Measurements from ENCODE around the gene ATP6V0E1.
"Not testable (repeated sequence)": the region's sequence is repeated elsewhere in the genome, so short reads cannot be mapped to it uniquely, and the experiment has no call there.

Gene ATP6V0E1

GRCh38 chr5:173041881-173042762, 58.6 kb downstream of the ATP6V0E1 start:
- DNase-seq: no peak

DNA sequence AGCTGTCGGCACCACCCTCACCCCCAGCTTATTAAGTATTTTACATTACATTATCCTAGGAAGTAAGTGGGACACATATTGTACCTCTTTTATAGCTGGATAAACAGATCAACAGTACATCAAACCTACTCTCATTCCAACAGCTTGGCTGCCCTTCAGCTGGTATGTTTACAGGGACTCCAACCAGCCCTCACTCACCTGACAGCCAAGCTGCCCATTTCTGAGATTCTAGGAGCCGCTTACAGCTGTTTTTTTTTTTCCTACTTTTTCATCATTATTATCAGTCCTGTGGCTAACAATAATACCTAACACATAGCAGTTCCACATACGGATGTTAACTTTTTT, 59.2 kb downstream of the ATP6V0E1 start:
- DNase-seq: no peak

- no peak for DNase-seq
Observed at GRCh38 chr5:173045474-173045873, 61.9 kb downstream of the ATP6V0E1 start.

- not testable (repeated sequence) for DNase-seq
Observed at GRCh38 chr5:173047096-173047837, 63.7 kb downstream of the ATP6V0E1 start.

GRCh38 chr5:173047838-173048105, 64.2 kb downstream of the ATP6V0E1 start:
- no peak for DNase-seq

DNA sequence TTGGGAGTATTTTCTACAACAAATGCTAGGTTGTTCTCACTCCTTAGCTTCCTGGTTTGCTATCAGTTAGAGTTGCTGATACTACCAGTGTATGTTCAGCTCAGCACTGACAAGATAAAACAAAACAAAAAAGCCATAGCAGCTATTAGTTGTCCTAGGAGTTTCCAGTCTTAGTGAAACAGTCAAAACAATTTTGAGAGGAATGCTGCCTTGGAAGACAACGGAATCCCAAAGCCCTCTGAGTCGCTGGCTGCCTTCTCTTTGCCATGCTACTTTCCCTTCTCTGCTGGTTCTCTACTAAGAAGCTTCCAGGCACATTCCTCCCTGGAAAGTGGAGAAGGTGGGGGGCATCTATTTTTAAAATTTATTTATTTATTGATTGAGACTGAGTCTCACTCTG, 67.2 kb downstream of the ATP6V0E1 start:
- no peak for DNase-seq

- no peak for DNase-seq
Observed at GRCh38 chr5:173051746-173052145, 68.2 kb downstream of the ATP6V0E1 start.

GRCh38 chr5:173053041-173053440, 69.5 kb downstream of the ATP6V0E1 start:
- no peak for DNase-seq

DNA sequence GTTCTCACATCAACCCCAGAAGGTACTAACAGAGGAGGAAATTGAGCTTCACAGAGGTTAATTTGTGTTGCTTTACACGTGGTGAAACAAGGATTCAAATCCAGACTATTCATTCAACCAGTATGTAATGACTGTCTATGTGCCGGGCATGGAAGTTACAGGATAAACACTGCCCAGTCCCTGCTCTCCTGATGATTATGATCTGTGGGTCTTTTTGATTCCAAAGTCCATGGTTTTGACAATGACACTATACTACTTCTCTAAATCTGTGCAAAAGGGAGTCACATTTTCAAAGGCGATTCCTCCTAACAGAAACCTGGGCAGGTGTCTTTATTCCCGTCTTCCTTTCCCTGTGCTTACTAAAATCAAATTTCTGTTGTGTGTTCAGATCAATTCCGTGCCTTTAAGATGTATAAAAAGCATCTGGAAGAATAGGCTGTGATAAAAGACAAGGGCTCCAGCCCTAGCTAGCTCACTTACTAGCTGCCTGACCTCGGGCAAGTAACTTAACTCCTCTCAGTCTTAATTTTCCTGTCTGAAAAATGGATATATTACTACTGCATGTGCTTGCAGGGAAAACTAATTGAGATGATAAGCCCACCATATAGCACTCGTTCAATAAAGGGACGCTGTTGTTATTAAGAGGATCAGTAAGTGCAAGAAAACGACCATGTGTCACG, 71.6 kb downstream of the ATP6V0E1 start:
- no peak for DNase-seq

DNA sequence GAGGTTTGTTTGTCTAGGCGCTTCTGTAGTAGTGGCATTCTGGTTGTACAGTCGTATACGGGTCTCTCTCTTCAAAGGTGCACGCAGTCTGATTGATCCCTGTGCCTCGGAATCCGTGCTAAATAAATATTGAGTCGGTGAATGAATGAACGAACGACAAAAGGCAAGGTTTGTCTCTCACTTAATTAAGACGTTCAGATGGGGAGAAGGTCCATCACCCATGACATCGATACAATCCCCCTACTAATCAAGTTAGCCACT, 72.1 kb downstream of the ATP6V0E1 start:
- no peak for DNase-seq

- peak; percentile 20 for DNase-seq
Observed at GRCh38 chr5:173055983-173056782, 72.6 kb downstream of the ATP6V0E1 start, which contains the start of gene CREBRF. Gene CREBRF (plus strand): TSS chr5:173056352. CDS start chr5:173080776, 24,424 bp downstream.

GRCh38 chr5:173056783-173057061, 73.2 kb downstream of the ATP6V0E1 start:
- DNase-seq: no peak

- peak; percentile 21 for DNase-seq
Observed at GRCh38 chr5:173057062-173057924, 73.7 kb downstream of the ATP6V0E1 start.

DNA sequence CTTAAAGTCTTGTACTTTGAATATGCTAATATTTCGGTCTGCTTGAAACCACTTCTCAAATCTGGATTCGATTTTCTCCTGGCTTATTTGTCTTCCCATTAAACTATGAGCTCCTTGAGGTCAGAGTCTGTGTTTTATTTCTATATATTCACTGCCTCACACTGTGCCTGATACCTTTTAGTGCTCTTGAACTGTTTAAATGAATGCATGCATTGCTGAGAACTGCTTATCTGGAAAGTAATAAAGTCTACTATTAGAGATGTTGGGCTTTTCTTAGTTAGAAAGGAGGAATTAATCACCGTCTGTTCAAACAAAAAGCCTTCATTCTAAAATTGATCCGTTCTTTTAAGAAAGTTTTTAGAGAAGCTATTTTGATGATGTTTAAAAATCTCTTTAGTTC, 78.6 kb downstream of the ATP6V0E1 start:
- no peak for DNase-seq

- DNase-seq: no peak
Observed at GRCh38 chr5:173065155-173065554, 81.6 kb downstream of the ATP6V0E1 start.

GRCh38 chr5:173069671-173070070, 86.1 kb downstream of the ATP6V0E1 start:
- no peak for DNase-seq

DNA sequence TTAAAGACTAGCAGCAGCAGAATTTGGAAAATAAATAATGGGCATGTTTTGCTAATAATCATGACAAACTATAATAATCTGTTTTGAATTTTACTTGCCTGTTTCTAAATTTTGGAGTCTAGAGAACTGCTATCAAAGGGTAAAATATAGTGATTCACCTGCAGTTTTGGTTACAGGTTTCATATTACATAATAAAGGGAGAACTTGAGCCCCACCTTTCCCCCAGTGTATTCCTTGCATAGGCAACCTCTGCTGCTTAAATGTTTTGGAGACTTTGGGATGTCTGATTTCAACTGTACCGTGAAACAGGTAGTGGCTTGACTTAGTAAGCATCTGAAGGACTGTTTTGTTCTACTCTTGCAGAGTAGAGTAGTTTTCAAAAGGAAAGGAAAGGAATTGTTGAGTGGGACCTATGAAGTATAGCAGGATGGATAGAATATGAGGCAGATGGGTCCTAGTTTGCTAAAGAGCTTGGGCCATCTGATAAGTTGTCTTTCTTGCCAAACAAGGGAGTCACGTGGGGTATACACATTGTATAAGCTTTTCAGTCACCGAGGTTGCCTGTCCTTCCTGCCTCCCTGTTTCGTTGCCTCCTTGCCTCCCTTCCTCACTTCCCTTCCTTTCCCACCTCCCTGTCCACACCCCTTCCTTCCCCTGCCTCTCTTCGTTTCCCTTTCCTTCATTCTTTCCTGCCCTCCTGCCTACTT, 91.7 kb downstream of the ATP6V0E1 start:
- DNase-seq: no peak

DNA sequence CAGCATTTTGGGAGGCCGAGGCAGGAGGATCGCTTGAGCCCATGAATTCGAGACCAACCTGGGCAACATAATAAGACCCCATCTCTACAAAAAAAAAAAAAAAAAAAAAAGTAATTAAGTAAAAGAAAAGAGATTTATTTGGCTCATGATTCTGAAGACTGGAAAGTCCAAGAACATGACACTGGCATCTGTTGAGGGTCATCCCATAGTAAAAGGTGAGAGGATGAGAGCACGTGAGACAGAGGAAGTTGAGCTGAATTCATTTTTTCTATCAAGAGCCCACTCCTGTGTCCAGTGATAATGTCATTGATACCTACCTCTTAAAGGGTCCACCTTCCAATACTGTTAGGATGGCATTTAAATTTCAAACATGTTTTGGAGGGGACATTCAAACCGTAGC, 92.4 kb downstream of the ATP6V0E1 start:
- DNase-seq: no peak

GRCh38 chr5:173076471-173076870, 92.9 kb downstream of the ATP6V0E1 start:
- DNase-seq: not testable (repeated sequence)

DNA sequence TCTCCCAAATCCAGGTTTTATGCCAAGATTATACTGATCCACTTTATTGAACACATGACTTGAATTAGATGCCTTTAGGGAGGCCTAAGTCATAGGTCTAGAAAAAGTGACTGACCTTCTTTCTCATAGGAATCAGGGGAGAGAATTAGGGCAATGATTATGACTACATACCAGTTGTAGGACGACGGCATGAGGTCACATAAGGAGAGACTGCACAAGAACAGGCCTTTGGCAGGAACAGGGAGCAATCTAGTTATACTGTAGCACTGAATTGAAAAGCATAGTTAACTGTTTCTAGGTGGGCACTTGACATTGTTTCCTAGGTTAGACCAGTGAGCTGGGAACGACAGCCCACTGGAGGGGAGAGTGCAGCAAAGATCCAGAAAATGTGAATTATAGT, 95.3 kb downstream of the ATP6V0E1 start:
- DNase-seq: no peak

Measured in NCI-H1436 treated with DMSO at 0.1 percent for 48 hours (cell line).